GM12878 (cell line): ENCODE data around the gene CBLIF. TPM values are rescaled to one million over a fixed set of nuclear protein-coding genes. Genes with fewer than 3 reads are reported as not detected.

Source experiments
- ATAC-seq: fragments of 200-7000 bp; cut with Tn5 transposase; 3 replicates; pipeline ENCODE4 v1.9.1; 2020; ENCODE audit warnings: mild to moderate bottlenecking, moderate library complexity
- BruUV-seq: library from RNA; stranded (reverse); fragments of 400-500 nt; replicated peaks from 2 replicates; lab custom pipeline; 2021; lab: Mats Ljungman, UMichigan
- CTCF ChIA-PET: fragments of 300-600 bp; sonication (Branson Sonifier 250); formaldehyde crosslinking; extraction: SDS; loops from one replicate; lab custom pipeline; 2021; ENCODE audit warnings: inconsistent platforms; lab: Yijun Ruan, JAX
- POLR2A ChIA-PET: fragments of 350-600 bp; formaldehyde crosslinking; extraction: SDS; loops from one replicate; lab custom pipeline; 2021; ENCODE audit warnings: inconsistent platforms; lab: Charles Lee
- RAD21 ChIA-PET: fragments of 300-600 bp; sonication (Branson Sonifier 250); formaldehyde crosslinking; loops from one replicate; lab custom pipeline; 2023; ENCODE audit warnings: antibody characterized with exemption; ENCODE audit not compliant: unreplicated experiment; lab: Charles Lee
- SMC1A ChIA-PET: fragments of 300-600 bp; sonication (Branson Sonifier 250); formaldehyde crosslinking; loops from one replicate; lab custom pipeline; 2023; ENCODE audit not compliant: unreplicated experiment, uncharacterized antibody; lab: Charles Lee
- DNase-seq: peaks from one replicate; pipeline ENCODE4 v3.0.0-alpha.2; 2011; ENCODE audit warnings: low read depth, low spot score
- FAIRE-seq: peaks from 3 replicates; lab custom pipeline; 2011; peaks lifted over from hg19 to GRCh38; lab: Jason Lieb, UNC
- H2AFZ ChIP-seq: 2 replicates; pipeline ENCODE4 v1.6.0; 2011; ENCODE audit warnings: low read depth, low read length, control low read depth; ENCODE audit not compliant: control insufficient read depth
- H3K27ac ChIP-seq: 2 replicates; pipeline ENCODE4 v1.5.1; 2011; ENCODE audit warnings: control low read depth; ENCODE audit not compliant: control insufficient read depth, insufficient read depth
- H3K27me3 ChIP-seq, 2 experiments: replicated peaks in 1 of 2; 2 replicates each; pipeline versions ENCODE4 v1.6.0 to v1.6.1; 2011; ENCODE audit warnings: low read length in 1 of 2; ENCODE audit not compliant: control insufficient read depth in 2 of 2, insufficient read depth in 2 of 2
- H3K36me3 ChIP-seq, 2 experiments: 2 replicates each; pipeline ENCODE4 v1.5.1; 2011; ENCODE audit warnings: low read length in 1 of 2; ENCODE audit not compliant: control insufficient read depth in 2 of 2, insufficient read depth in 2 of 2
- H3K4me1 ChIP-seq: 2 replicates; pipeline ENCODE4 v1.6.1; 2011; ENCODE audit warnings: mild to moderate bottlenecking, low read length, moderate library complexity, mixed read lengths; ENCODE audit not compliant: control insufficient read depth, insufficient read depth
- H3K4me2 ChIP-seq: 2 replicates; pipeline ENCODE4 v1.6.0; 2011; ENCODE audit warnings: control low read depth; ENCODE audit not compliant: control insufficient read depth, insufficient read depth
- H3K4me3 ChIP-seq: fragments of 200-600 bp; sonication (generic); 2 replicates; pipeline ENCODE4 v1.5.1; 2016
- H3K79me2 ChIP-seq: 2 replicates; pipeline ENCODE4 v1.6.0; 2011; ENCODE audit warnings: low read length; ENCODE audit not compliant: control insufficient read depth, insufficient read depth
- H3K9ac ChIP-seq: 2 replicates; pipeline ENCODE4 v1.8.0; 2011; ENCODE audit warnings: low read length, control low read depth, mixed read lengths; ENCODE audit not compliant: control insufficient read depth, insufficient read depth
- H3K9me3 ChIP-seq: replicated peaks from 3 replicates; pipeline ENCODE4 v1.5.1; 2011; ENCODE audit warnings: mild to moderate bottlenecking, low read length; ENCODE audit not compliant: control insufficient read depth, insufficient read depth
- H4K20me1 ChIP-seq: 2 replicates; pipeline ENCODE4 v1.6.0; 2011; ENCODE audit not compliant: control insufficient read depth, insufficient read depth
- CHD4 ChIP-seq: fragments of 200-600 bp; sonication (generic); IDR thresholded peaks from 2 replicates; pipeline ENCODE4 v1.6.1; 2016; ENCODE audit warnings: mild to moderate bottlenecking
- EP300 ChIP-seq, 2 experiments: fragments of 150-350 bp in 1 of 2; IDR thresholded peaks; 2 replicates each; pipeline ENCODE4 v1.6.1; 2011 to 2012; ENCODE audit warnings: low read depth in 2 of 2, low read length in 2 of 2, borderline replicate concordance in 1 of 2, improper control_type of control experiment in 1 of 2, inconsistent platforms in 1 of 2; ENCODE audit not compliant: control insufficient read depth in 1 of 2
- FOXM1 ChIP-seq: IDR thresholded peaks from 2 replicates; pipeline ENCODE4 v1.6.1; 2012; ENCODE audit warnings: low read depth, mild to moderate bottlenecking, inconsistent platforms, low read length, moderate library complexity
- HDGF ChIP-seq: fragments of 450-650 bp; IDR thresholded peaks from 2 replicates; pipeline ENCODE4 v1.6.1; 2016; ENCODE audit warnings: antibody characterized with exemption
- IKZF2 ChIP-seq, 2 experiments: fragments of 450-650 bp; IDR thresholded peaks; 2 replicates each; pipeline ENCODE4 v1.6.1; 2017; ENCODE audit warnings: mild to moderate bottlenecking in 2 of 2, moderate library complexity in 2 of 2
- JUNB ChIP-seq: IDR thresholded peaks from 2 replicates; pipeline ENCODE4 v1.6.1; 2016; ENCODE audit warnings: antibody characterized with exemption, mild to moderate bottlenecking
- MYB ChIP-seq: fragments of 150-350 bp; IDR thresholded peaks from 2 replicates; pipeline ENCODE4 v1.6.1; 2014; ENCODE audit warnings: mild to moderate bottlenecking, low read depth, low read length, borderline replicate concordance
- NBN ChIP-seq: fragments of 450-650 bp; IDR thresholded peaks from 2 replicates; pipeline ENCODE4 v1.6.1; 2016
- NFIC ChIP-seq: IDR thresholded peaks from 2 replicates; pipeline ENCODE4 v1.6.1; 2012; ENCODE audit warnings: low read depth, mild to moderate bottlenecking, inconsistent platforms, low read length, moderate library complexity
- NFYB ChIP-seq: IDR thresholded peaks from 2 replicates; pipeline ENCODE4 v1.6.1; 2011; ENCODE audit warnings: low read depth, mild to moderate bottlenecking, low read length, improper control_type of control experiment, moderate library complexity; ENCODE audit not compliant: insufficient read depth
- PAX8 ChIP-seq: fragments of 450-650 bp; IDR thresholded peaks from 2 replicates; pipeline ENCODE4 v1.6.1; 2017; ENCODE audit warnings: mild to moderate bottlenecking, moderate library complexity
- RFX5 ChIP-seq: IDR thresholded peaks from 2 replicates; pipeline ENCODE4 v1.6.1; 2011; ENCODE audit warnings: low read depth, low read length, improper control_type of control experiment
- RUNX3 ChIP-seq: IDR thresholded peaks from 2 replicates; pipeline ENCODE4 v1.6.1; 2012; ENCODE audit warnings: low read length, inconsistent platforms
- SMARCA5 ChIP-seq: fragments of 450-650 bp; IDR thresholded peaks from 2 replicates; pipeline ENCODE4 v1.6.1; 2017; ENCODE audit warnings: mild to moderate bottlenecking
- SRF ChIP-seq, 2 experiments: IDR thresholded peaks; 2 replicates each; pipeline ENCODE4 v1.6.1; 2011; ENCODE audit warnings: low read depth in 2 of 2, low read length in 2 of 2, mild to moderate bottlenecking in 1 of 2, moderate library complexity in 1 of 2
- SUZ12 ChIP-seq: fragments of 200-600 bp; sonication (generic); IDR thresholded peaks from one replicate; pipeline ENCODE4 v1.6.1; 2018; ENCODE audit warnings: antibody characterized with exemption, mild to moderate bottlenecking; ENCODE audit not compliant: unreplicated experiment
- ZNF274 ChIP-seq: IDR thresholded peaks from one replicate; pipeline ENCODE4 v1.8.0; 2011; ENCODE audit not compliant: insufficient read length, insufficient read depth
- whole genome bisulfite sequencing: methylation state at CpG from one replicate; pipeline ENCODE4 v1.1.6; 2016; ENCODE audit warnings: low lambda C conversion rate; ENCODE audit not compliant: insufficient replicate concordance, insufficient coverage; ENCODE audit errors: missing lambda C conversion rate; 5-methylcytosine and 5-hydroxymethylcytosine counted together
- in situ Hi-C: fragments of 300-500 bp; cut with MboI; formaldehyde crosslinking; loops from 9 replicates; pipeline ENCODE4 v1.14.3; 2018; ENCODE audit warnings: mixed read lengths
- intact Hi-C: fragments of 100-400 bp; cut with micrococcal nuclease; formaldehyde crosslinking; loops from one replicate; pipeline ENCODE4 v1.14.2; 2022; ENCODE audit not compliant: unreplicated experiment
- polyA plus RNA-seq, 11 experiments: library from polyadenylated mRNA; depleted of rRNA in 4 of 11; unstranded in 6 of 11; stranded (reverse) in 5 of 11; fragments of >200 nt; fragmentation: Nextera tagmentation in 4 of 11; fragmentation: Illumina TruSeq in 1 of 11; extraction: Ambion mirVana in 4 of 11; extraction: Trizol in 1 of 11; gene quantifications; 1 replicate in 1 of 11; 2 replicates in 10 of 11; pipeline versions ENCODE4 v1.2.1 to v1.2.3, GENCODE V29; 2011 to 2016; ENCODE audit warnings: inconsistent platforms in 2 of 11, missing spikeins in 2 of 11, low read depth in 1 of 11
- total RNA-seq, 4 experiments: library from RNA; depleted of rRNA in 3 of 4; stranded (reverse); fragments of >200 nt in 3 of 4; fragmentation: Illumina TruSeq in 1 of 4; extraction: Trizol in 1 of 4; gene quantifications; 2 replicates each; pipeline versions ENCODE4 v1.2.1 to v1.2.3, GENCODE V29; 2013 to 2021
- TF ChIP-seq, protein P1 (sequence below): fragments of 450-650 bp; IDR thresholded peaks from 2 replicates; pipeline ENCODE4 v1.6.1; 2017; ENCODE audit warnings: borderline replicate concordance
- TF ChIP-seq, protein P2 (sequence below): fragments of 450-650 bp; IDR thresholded peaks from 2 replicates; pipeline ENCODE4 v1.6.1; 2016; ENCODE audit warnings: mild to moderate bottlenecking, moderate library complexity, borderline replicate concordance

The CBLIF gene
- total and polyA plus RNA-seq, 10 of the 15 experiments (the other 5 are each of a cell fraction or from before 2014, with no cell fraction given), result not detected

DNA sequence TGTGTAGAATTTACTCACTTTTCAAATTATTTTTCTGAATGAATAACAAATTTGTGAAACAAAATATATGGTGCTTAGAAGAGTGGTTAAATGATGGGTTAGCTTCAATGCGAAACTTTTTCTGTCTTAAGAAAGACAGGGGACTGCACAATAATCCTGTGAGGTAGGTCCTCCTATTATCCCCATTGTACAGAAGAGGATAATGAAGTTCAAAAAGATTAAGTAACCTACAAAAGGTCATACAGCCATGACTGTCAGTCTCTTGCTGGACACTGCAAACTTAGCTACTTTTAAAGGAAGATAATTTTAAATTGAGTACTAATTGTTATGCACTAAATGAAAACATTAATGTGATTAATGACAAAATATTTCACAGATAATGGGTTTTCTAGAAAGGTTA, 38.3 kb upstream of the CBLIF start:
- H2AFZ ChIP-seq, result no peak overlapping the region
- no peaks in the 10 kb centered on the region; the same call in 2 of the 3 replicates for H3K9me3 ChIP-seq
- ChIA-PET POLR2A (no interaction called here), SMC1A (no interaction called here), RAD21 (no interaction called here), CTCF (no interaction called here)
- H3K4me2 ChIP-seq, result no peak overlapping the region
- H3K79me2 ChIP-seq, result no peaks in the 10 kb centered on the region
- 40% methylated on average over 1 of the region's 1 CpG for WGBS
- in situ Hi-C loops (no loop called here), intact Hi-C loops (no loop called here)
- no peaks in the 10 kb centered on the region for H4K20me1 ChIP-seq
- FAIRE-seq (no peak), ATAC-seq (no peak), DNase-seq (no peak)
- no peaks in the 10 kb centered on the region for H3K36me3 ChIP-seq
- H3K27ac ChIP-seq, result no peak overlapping the region
- H3K4me3 ChIP-seq, result no peak overlapping the region
- H3K4me1 ChIP-seq, result no peaks in the 10 kb centered on the region
- H3K9ac ChIP-seq, result no peak overlapping the region
- no peak for TF ChIP-seq RFX5
- TF ChIP-seq SRF (IDR thresholded peaks at IDR 0.05; ENCODE audit: low read depth in 2 of 2, low read length in 2 of 2), result no peak
- TF ChIP-seq SMARCA5, result no peak
- no peak for TF ChIP-seq HDGF
- no peak for TF ChIP-seq ZNF274
- TF ChIP-seq, protein P1, sequence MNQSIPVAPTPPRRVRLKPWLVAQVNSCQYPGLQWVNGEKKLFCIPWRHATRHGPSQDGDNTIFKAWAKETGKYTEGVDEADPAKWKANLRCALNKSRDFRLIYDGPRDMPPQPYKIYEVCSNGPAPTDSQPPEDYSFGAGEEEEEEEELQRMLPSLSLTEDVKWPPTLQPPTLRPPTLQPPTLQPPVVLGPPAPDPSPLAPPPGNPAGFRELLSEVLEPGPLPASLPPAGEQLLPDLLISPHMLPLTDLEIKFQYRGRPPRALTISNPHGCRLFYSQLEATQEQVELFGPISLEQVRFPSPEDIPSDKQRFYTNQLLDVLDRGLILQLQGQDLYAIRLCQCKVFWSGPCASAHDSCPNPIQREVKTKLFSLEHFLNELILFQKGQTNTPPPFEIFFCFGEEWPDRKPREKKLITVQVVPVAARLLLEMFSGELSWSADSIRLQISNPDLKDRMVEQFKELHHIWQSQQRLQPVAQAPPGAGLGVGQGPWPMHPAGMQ, result no peak
- no peak for TF ChIP-seq MYB
- no peak for TF ChIP-seq EP300 (IDR thresholded peaks at IDR 0.05; ENCODE audit: borderline replicate concordance in 1 of 2, control insufficient read depth in 1 of 2, low read depth in 2 of 2, low read length in 2 of 2)
- no peak for TF ChIP-seq SUZ12
- no peak for TF ChIP-seq NFIC
- no peak for TF ChIP-seq PAX8
- no peak for TF ChIP-seq IKZF2 (IDR thresholded peaks at IDR 0.05)
- no peak for TF ChIP-seq CHD4
- TF ChIP-seq, protein P2, sequence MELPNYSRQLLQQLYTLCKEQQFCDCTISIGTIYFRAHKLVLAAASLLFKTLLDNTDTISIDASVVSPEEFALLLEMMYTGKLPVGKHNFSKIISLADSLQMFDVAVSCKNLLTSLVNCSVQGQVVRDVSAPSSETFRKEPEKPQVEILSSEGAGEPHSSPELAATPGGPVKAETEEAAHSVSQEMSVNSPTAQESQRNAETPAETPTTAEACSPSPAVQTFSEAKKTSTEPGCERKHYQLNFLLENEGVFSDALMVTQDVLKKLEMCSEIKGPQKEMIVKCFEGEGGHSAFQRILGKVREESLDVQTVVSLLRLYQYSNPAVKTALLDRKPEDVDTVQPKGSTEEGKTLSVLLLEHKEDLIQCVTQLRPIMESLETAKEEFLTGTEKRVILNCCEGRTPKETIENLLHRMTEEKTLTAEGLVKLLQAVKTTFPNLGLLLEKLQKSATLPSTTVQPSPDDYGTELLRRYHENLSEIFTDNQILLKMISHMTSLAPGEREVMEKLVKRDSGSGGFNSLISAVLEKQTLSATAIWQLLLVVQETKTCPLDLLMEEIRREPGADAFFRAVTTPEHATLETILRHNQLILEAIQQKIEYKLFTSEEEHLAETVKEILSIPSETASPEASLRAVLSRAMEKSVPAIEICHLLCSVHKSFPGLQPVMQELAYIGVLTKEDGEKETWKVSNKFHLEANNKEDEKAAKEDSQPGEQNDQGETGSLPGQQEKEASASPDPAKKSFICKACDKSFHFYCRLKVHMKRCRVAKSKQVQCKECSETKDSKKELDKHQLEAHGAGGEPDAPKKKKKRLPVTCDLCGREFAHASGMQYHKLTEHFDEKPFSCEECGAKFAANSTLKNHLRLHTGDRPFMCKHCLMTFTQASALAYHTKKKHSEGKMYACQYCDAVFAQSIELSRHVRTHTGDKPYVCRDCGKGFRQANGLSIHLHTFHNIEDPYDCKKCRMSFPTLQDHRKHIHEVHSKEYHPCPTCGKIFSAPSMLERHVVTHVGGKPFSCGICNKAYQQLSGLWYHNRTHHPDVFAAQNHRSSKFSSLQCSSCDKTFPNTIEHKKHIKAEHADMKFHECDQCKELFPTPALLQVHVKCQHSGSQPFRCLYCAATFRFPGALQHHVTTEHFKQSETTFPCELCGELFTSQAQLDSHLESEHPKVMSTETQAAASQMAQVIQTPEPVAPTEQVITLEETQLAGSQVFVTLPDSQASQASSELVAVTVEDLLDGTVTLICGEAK, result no peak
- TF ChIP-seq JUNB, result no peak
- TF ChIP-seq NBN, result no peak
- no peak for TF ChIP-seq NFYB
- TF ChIP-seq FOXM1, result no peak
- TF ChIP-seq RUNX3, result no peak
- no TSS peak for BruUV-seq
- H3K27me3 ChIP-seq, result no peaks in the 10 kb centered on the region
